Measurements from ENCODE around the gene NAALAD2.

GRCh38 chr11:90134478-90135003 is at the start of gene NAALAD2:
- no peak for TF ChIP-seq CTCF (IDR thresholded peaks at IDR 0.05; ENCODE audit: low read depth, low read length, missing input control)
- no peak for TF ChIP-seq YY1 (IDR thresholded peaks at IDR 0.05)
- no peak for TF ChIP-seq TAF1 (conservative IDR thresholded peaks at IDR 0.05)
- TF ChIP-seq ATF3 (IDR thresholded peaks at IDR 0.05): no peak

Measured in liver (tissue), 3 donors.